ENCODE data around the gene KIRREL3. TPM values are rescaled to one million over a fixed set of nuclear protein-coding genes. Genes with fewer than 3 reads are reported as not detected.

KIRREL3 gene
- total and polyA plus RNA-seq, 9 donors = 0.25 to 5.3 (median 0.48) TPM

DNA sequence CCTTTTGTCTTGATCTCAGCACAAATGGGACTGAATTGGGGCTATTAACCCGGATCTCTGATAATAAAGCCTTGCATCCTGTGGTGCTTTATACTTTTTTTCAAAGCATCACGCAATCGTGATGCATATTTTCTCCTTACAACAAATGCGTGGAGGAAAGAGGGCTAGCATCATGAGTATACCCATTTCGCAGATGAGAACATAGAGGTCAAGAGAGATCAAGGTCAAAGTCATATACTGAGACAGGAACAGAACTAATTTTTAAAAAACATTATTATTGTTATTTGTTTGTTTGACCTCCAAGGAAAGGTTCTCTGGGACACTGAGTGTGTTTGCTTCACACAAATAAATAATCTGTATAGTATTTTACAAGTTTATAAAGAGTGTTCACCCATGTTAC lies 453.9 kb downstream of the KIRREL3 start:
- Histone ChIP-seq H3K27me3 (no peaks in the 10 kb centered on the region), H3K9me3 (no peaks in the 10 kb centered on the region), H3K36me3 (no peaks in the 10 kb centered on the region), H3K27ac (no peak overlapping the region), H3K4me1 (ENCODE audit: insufficient read depth) (peaks cover 8% of the 10 kb centered on the region), H3K4me3 (no peak overlapping the region)
- intact Hi-C loops (cut with DNase I) = no loop called here
- WGBS, 3 donors = 78 to 82% (median 79%) methylated on average over 5 of the region's 5 CpGs
- TF ChIP-seq, protein P1, sequence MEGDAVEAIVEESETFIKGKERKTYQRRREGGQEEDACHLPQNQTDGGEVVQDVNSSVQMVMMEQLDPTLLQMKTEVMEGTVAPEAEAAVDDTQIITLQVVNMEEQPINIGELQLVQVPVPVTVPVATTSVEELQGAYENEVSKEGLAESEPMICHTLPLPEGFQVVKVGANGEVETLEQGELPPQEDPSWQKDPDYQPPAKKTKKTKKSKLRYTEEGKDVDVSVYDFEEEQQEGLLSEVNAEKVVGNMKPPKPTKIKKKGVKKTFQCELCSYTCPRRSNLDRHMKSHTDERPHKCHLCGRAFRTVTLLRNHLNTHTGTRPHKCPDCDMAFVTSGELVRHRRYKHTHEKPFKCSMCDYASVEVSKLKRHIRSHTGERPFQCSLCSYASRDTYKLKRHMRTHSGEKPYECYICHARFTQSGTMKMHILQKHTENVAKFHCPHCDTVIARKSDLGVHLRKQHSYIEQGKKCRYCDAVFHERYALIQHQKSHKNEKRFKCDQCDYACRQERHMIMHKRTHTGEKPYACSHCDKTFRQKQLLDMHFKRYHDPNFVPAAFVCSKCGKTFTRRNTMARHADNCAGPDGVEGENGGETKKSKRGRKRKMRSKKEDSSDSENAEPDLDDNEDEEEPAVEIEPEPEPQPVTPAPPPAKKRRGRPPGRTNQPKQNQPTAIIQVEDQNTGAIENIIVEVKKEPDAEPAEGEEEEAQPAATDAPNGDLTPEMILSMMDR (IDR thresholded peaks at IDR 0.05) = no peak
- TF ChIP-seq EP300 (IDR thresholded peaks at IDR 0.05) (no peak), POLR2A (IDR thresholded peaks at IDR 0.05) (no peak)
- no peak for DNase-seq

GRCh38 chr11:126546191-126546590 lies 454.4 kb downstream of the KIRREL3 start:
- DNase-seq = no peak
- Histone ChIP-seq H3K4me3 (no peak overlapping the region), H3K36me3 (no peaks in the 10 kb centered on the region), H3K4me1 (ENCODE audit: insufficient read depth) (peaks cover 8% of the 10 kb centered on the region), H3K27me3 (no peaks in the 10 kb centered on the region), H3K27ac (no peak overlapping the region), H3K9me3 (no peaks in the 10 kb centered on the region)
- TF ChIP-seq, protein P1 (IDR thresholded peaks at IDR 0.05) = no peak
- TF ChIP-seq POLR2A (IDR thresholded peaks at IDR 0.05) = no peak
- no peak for TF ChIP-seq EP300 (IDR thresholded peaks at IDR 0.05)
- intact Hi-C loops (cut with DNase I) = no loop called here
- WGBS, 3 donors = 87 to 93% (median 92%) methylated on average over 2 of the region's 2 CpGs

GRCh38 chr11:126545057-126545555 lies 455.5 kb downstream of the KIRREL3 start:
- 65 to 69% (median 69%) methylated on average over 8 of the region's 8 CpGs for WGBS, 3 donors
- no peak for DNase-seq

DNA sequence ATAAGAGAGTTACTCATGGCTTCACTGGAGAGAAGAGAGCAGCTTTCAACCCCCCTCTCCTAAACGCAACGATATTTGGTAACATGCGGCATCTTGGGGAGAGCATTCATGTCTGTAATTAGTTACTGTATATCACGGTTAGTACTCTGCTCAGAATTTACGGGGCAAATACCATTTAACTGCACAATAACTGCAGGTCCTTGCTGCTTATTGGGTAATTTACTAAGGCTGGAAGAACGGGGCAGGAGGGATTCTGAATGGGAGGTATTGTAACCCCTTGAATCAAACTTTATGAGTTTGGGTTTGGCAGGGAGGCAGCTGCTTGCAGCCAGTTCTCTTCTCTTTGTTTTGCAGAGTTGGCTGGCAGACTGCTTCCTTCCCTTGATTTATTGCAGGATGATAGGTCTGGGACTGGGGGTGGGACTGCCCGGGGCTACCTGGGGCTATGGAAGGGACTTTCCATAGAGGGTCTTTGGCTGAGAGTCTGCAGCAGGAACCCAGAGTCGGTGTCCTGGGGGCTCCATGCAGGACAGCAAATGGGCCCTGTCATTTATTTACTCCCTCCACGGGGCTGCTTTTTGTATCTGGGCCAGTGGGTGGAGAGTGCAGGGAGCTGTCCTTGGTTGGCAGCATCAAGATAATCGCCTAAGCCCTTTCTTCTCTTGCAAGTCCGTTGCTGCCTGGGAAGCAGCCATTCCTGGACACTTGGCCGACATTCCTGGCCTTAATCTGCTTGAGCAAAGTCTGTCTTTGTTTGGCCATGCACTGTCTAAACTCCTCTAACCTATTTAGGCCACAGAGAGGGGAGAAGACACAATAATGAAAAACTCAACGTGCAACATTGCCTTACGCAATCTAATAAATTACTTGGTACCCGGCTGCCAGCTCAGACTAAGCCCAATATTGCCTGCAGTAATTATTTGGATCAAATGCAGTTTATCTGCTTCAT lies 456.2 kb downstream of the KIRREL3 start:
- intact Hi-C loops (cut with DNase I) = no loop called here
- WGBS, 3 donors = 4 to 7% (median 5%) methylated on average over 15 of the region's 15 CpGs
- peak in 1 of 5 donors; percentile 30 for DNase-seq
- no peak overlapping the region for H3K27ac ChIP-seq
- no peaks in the 10 kb centered on the region for H3K9me3 ChIP-seq
- H3K36me3 ChIP-seq = no peaks in the 10 kb centered on the region
- TF ChIP-seq, protein P1 (IDR thresholded peaks at IDR 0.05) = no peak
- TF ChIP-seq POLR2A (IDR thresholded peaks at IDR 0.05) (no peak), EP300 (IDR thresholded peaks at IDR 0.05) (no peak)
- H3K4me3 ChIP-seq = no peak overlapping the region
- peaks cover 8% of the 10 kb centered on the region for H3K4me1 ChIP-seq (ENCODE audit: insufficient read depth)
- H3K27me3 ChIP-seq = no peaks in the 10 kb centered on the region

More at GRCh38 chr11:126545057-126545555, 455.5 kb downstream of the KIRREL3 start:
- H3K9me3 ChIP-seq = no peaks in the 10 kb centered on the region
- intact Hi-C loops (cut with DNase I) = no loop called here
- H3K27me3 ChIP-seq = no peaks in the 10 kb centered on the region
- no peak overlapping the region for H3K4me3 ChIP-seq
- TF ChIP-seq, protein P1 (IDR thresholded peaks at IDR 0.05) = no peak
- no peak for TF ChIP-seq POLR2A (IDR thresholded peaks at IDR 0.05)
- no peak for TF ChIP-seq EP300 (IDR thresholded peaks at IDR 0.05)
- H3K36me3 ChIP-seq = no peaks in the 10 kb centered on the region
- peaks cover 8% of the 10 kb centered on the region for H3K4me1 ChIP-seq (ENCODE audit: insufficient read depth)
- H3K27ac ChIP-seq = no peak overlapping the region

Measured in ovary (tissue), 9 donors.